ENCODE results near the gene ADGRV1.

ADGRV1 gene

DNA sequence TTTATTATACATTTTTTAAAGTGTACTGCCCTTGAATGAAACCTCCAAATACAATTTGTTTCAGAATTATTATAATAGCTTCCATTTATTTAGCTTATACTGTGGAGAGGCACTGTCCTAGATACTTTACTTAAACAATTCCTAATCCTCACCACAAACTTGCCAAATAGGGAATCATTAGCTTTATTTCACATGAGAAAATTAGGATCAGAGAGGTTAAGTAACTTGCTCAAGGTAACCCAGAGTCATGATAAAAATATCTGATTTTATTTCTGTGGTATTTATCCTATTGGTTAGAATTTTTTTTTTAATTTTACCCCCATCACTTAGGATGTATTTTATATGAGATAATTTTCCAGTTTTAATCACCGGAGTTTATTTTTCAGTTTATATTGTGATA is 78.4 kb downstream of the ADGRV1 start:
- no peak for DNase-seq (ENCODE audit: extremely low spot score)
- POLR2A ChIA-PET = no interaction called here
- TF ChIP-seq L3MBTL2 (conservative IDR thresholded peaks at IDR 0.05) (no peak), FOXK2 (IDR thresholded peaks at IDR 0.05) (no peak), BHLHE40 (IDR thresholded peaks at IDR 0.05; ENCODE audit: borderline replicate concordance) (no peak), FOXA1 (IDR thresholded peaks at IDR 0.05) (no peak), NFRKB (IDR thresholded peaks at IDR 0.05) (no peak), SUZ12 (IDR thresholded peaks at IDR 0.05) (no peak), ARNT (IDR thresholded peaks at IDR 0.05) (no peak)
- TF ChIP-seq, protein P1, sequence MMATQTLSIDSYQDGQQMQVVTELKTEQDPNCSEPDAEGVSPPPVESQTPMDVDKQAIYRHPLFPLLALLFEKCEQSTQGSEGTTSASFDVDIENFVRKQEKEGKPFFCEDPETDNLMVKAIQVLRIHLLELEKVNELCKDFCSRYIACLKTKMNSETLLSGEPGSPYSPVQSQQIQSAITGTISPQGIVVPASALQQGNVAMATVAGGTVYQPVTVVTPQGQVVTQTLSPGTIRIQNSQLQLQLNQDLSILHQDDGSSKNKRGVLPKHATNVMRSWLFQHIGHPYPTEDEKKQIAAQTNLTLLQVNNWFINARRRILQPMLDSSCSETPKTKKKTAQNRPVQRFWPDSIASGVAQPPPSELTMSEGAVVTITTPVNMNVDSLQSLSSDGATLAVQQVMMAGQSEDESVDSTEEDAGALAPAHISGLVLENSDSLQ (IDR thresholded peaks at IDR 0.05) = no peak
- CTCF ChIA-PET = interaction anchor here (1.0 kb wide), 1 partner anchor 32 kb away, joined by 3 read pairs; no protein-coding TSS in a partner anchor

GRCh38 chr5:90637731-90638130 is 79.1 kb downstream of the ADGRV1 start:
- TF ChIP-seq TARDBP (IDR thresholded peaks at IDR 0.05) (no peak), ELF4 (IDR thresholded peaks at IDR 0.05) (no peak), FOXM1 (IDR thresholded peaks at IDR 0.05; ENCODE audit: borderline replicate concordance) (no peak), BHLHE40 (IDR thresholded peaks at IDR 0.05; ENCODE audit: borderline replicate concordance) (no peak), LEF1 (IDR thresholded peaks at IDR 0.05; ENCODE audit: borderline replicate concordance) (no peak), NFRKB (IDR thresholded peaks at IDR 0.05) (no peak), CTBP1 (IDR thresholded peaks at IDR 0.05; ENCODE audit: borderline replicate concordance) (no peak), SUZ12 (IDR thresholded peaks at IDR 0.05) (no peak), HDGF (IDR thresholded peaks at IDR 0.05; ENCODE audit: borderline replicate concordance) (no peak), ZNF384 (IDR thresholded peaks at IDR 0.05) (no peak), FOXA1 (IDR thresholded peaks at IDR 0.05) (no peak), L3MBTL2 (conservative IDR thresholded peaks at IDR 0.05) (no peak), ARNT (IDR thresholded peaks at IDR 0.05) (no peak), FOXK2 (IDR thresholded peaks at IDR 0.05) (no peak)
- TF ChIP-seq, protein P1 (IDR thresholded peaks at IDR 0.05) = no peak
- DNase-seq (ENCODE audit: extremely low spot score) = no peak
- POLR2A ChIA-PET = no interaction called here
- CTCF ChIA-PET = no interaction called here

DNA sequence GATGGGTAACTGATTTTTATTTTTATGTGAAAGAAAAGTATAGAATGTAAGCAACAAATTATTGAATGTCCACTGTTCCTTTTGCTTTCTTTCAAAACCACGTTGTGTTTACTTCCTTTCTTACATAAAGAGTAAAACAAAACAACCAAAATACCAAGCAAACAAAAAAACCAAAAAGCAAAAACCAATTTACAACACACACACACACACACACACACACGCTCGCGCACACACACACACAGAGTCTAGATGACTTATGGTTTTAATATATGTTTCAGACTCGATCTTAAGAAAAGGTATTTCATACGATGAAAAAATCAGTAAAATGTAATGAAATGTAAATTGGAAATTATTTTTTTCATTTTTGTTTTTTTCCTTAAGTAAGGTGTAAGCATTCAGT is 80.3 kb downstream of the ADGRV1 start:
- POLR2A ChIA-PET = no interaction called here
- no peak for DNase-seq (ENCODE audit: extremely low spot score)
- CTCF ChIA-PET = no interaction called here
- TF ChIP-seq NFRKB (IDR thresholded peaks at IDR 0.05) (no peak), TARDBP (IDR thresholded peaks at IDR 0.05) (no peak), CTBP1 (IDR thresholded peaks at IDR 0.05; ENCODE audit: borderline replicate concordance) (no peak)

DNA sequence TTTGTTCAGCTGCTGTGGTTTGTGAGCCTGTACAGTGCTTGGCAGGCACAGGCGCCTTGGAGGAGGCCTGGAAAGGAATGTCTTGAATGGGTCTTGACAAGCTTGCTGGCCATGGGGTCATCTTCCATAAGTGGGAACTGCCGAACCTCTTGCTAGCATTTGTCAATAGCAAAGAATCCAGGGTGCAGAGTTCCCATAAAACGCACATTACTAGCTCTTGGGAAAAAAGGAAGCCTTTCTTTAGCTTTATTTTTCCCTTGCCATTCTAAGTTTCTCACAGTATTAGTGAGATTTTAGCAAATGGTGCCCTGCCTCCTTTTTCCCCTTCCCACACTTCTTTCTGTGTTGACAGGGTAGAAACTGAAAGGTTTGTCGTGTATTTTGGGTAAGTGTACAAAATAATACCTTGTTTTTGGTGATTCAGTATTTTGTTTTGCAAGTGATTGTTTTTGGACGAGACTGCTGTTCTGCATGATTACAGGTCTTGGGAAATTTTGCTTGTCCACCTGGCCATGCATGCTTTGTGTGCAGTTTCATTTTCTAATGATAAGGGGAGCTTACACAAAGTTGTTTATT is 82.0 kb downstream of the ADGRV1 start:
- CTCF ChIA-PET = interaction anchor here (0.6 kb wide), 3 partner anchors 11 to 220 kb away, joined by 4 read pairs; no protein-coding TSS in a partner anchor
- DNase-seq (ENCODE audit: extremely low spot score) = no peak
- POLR2A ChIA-PET = no interaction called here
- TF ChIP-seq SUZ12 (IDR thresholded peaks at IDR 0.05) (no peak), ZNF384 (IDR thresholded peaks at IDR 0.05) (no peak), NFRKB (IDR thresholded peaks at IDR 0.05) (no peak), L3MBTL2 (conservative IDR thresholded peaks at IDR 0.05) (no peak), TARDBP (IDR thresholded peaks at IDR 0.05) (no peak), CTBP1 (IDR thresholded peaks at IDR 0.05; ENCODE audit: borderline replicate concordance) (no peak)
- TF ChIP-seq, protein P1 (IDR thresholded peaks at IDR 0.05) = no peak

GRCh38 chr5:90641528-90641927 is 82.9 kb downstream of the ADGRV1 start:
- no peak for TF ChIP-seq FOXK2 (IDR thresholded peaks at IDR 0.05)
- no peak for TF ChIP-seq HDGF (IDR thresholded peaks at IDR 0.05; ENCODE audit: borderline replicate concordance)
- no peak for TF ChIP-seq L3MBTL2 (conservative IDR thresholded peaks at IDR 0.05)
- no peak for TF ChIP-seq CTBP1 (IDR thresholded peaks at IDR 0.05; ENCODE audit: borderline replicate concordance)
- TF ChIP-seq FOXA1 (IDR thresholded peaks at IDR 0.05) = no peak
- no peak for TF ChIP-seq NFRKB (IDR thresholded peaks at IDR 0.05)
- no peak for TF ChIP-seq TARDBP (IDR thresholded peaks at IDR 0.05)
- no peak for TF ChIP-seq SP1 (IDR thresholded peaks at IDR 0.05)
- ChIA-PET POLR2A (interaction anchor here (1.2 kb wide), 1 partner anchor 232 kb away, joined by 3 read pairs; the partner anchor contains the start of gene CETN3), CTCF (no interaction called here)
- DNase-seq (ENCODE audit: extremely low spot score) = no peak

DNA sequence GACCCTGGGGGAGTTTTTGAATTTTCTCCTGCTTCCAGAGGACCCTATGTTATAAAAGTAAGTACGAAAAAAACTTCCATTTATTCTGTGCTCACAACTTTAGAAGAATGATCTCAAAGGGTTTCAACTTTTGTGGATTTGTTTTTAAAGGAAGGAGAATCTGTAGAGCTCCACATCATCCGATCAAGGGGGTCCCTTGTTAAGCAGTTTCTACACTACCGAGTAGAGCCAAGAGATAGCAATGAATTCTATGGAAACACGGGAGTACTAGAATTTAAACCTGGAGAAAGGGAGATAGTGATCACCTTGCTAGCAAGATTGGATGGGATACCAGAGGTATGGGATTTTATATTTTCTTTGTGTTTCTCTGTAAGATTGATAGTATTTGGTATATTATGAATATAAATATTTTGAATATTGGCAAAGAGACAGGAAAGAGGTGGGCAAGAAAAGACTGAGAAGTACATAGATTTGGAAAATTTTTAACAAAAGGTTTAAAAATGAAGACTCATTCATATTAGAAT is 84.2 kb downstream of the ADGRV1 start:
- no peak for DNase-seq (ENCODE audit: extremely low spot score)
- TF ChIP-seq SUZ12 (IDR thresholded peaks at IDR 0.05) (no peak), FOXK2 (IDR thresholded peaks at IDR 0.05) (no peak), BHLHE40 (IDR thresholded peaks at IDR 0.05; ENCODE audit: borderline replicate concordance) (no peak), LEF1 (IDR thresholded peaks at IDR 0.05; ENCODE audit: borderline replicate concordance) (no peak), CTBP1 (IDR thresholded peaks at IDR 0.05; ENCODE audit: borderline replicate concordance) (no peak), ELF4 (IDR thresholded peaks at IDR 0.05) (no peak), SP1 (IDR thresholded peaks at IDR 0.05) (no peak), TARDBP (IDR thresholded peaks at IDR 0.05) (no peak)
- POLR2A ChIA-PET = no interaction called here
- CTCF ChIA-PET = no interaction called here

DNA sequence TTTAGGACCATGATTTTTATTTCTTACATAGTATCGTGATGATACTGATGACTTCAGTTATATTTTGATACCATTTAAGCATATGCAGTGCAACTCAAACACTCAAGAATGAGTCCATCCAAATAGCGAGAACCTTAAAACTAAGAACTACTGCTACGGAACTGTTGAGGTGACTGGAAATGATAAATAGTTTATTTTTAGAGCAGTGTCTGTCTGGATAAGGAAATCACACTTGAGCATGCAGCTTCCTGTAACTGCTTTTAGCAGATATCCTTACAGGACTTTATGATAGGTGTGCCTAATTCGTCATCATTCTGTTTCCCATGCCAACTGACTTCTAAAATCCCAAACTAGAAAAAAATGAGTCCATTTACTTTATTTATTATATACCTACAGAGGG is 85.5 kb downstream of the ADGRV1 start:
- TF ChIP-seq BHLHE40 (IDR thresholded peaks at IDR 0.05; ENCODE audit: borderline replicate concordance) = no peak
- no peak for TF ChIP-seq HDGF (IDR thresholded peaks at IDR 0.05; ENCODE audit: borderline replicate concordance)
- TF ChIP-seq, protein P1 (IDR thresholded peaks at IDR 0.05) = no peak
- TF ChIP-seq ARNT (IDR thresholded peaks at IDR 0.05) = no peak
- TF ChIP-seq NFRKB (IDR thresholded peaks at IDR 0.05) = no peak
- no peak for TF ChIP-seq SP1 (IDR thresholded peaks at IDR 0.05)
- no peak for DNase-seq (ENCODE audit: extremely low spot score)
- CTCF ChIA-PET = interaction anchor here (1.9 kb wide), 1 partner anchor 15 kb away, joined by 4 read pairs; no protein-coding TSS in a partner anchor
- POLR2A ChIA-PET = no interaction called here
